HG02885 (cell line): ENCODE results near the gene WDSUB1.

Experiments
- ATAC-seq: cut with Tn5 transposase; IDR thresholded peaks from one replicate; pipeline ENCODE4 v1.9.1; 2021; ENCODE audit warnings: mild to moderate bottlenecking; ENCODE audit not compliant: unreplicated experiment, poor library complexity

WDSUB1 gene, protein sequence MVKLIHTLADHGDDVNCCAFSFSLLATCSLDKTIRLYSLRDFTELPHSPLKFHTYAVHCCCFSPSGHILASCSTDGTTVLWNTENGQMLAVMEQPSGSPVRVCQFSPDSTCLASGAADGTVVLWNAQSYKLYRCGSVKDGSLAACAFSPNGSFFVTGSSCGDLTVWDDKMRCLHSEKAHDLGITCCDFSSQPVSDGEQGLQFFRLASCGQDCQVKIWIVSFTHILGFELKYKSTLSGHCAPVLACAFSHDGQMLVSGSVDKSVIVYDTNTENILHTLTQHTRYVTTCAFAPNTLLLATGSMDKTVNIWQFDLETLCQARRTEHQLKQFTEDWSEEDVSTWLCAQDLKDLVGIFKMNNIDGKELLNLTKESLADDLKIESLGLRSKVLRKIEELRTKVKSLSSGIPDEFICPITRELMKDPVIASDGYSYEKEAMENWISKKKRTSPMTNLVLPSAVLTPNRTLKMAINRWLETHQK

DNA sequence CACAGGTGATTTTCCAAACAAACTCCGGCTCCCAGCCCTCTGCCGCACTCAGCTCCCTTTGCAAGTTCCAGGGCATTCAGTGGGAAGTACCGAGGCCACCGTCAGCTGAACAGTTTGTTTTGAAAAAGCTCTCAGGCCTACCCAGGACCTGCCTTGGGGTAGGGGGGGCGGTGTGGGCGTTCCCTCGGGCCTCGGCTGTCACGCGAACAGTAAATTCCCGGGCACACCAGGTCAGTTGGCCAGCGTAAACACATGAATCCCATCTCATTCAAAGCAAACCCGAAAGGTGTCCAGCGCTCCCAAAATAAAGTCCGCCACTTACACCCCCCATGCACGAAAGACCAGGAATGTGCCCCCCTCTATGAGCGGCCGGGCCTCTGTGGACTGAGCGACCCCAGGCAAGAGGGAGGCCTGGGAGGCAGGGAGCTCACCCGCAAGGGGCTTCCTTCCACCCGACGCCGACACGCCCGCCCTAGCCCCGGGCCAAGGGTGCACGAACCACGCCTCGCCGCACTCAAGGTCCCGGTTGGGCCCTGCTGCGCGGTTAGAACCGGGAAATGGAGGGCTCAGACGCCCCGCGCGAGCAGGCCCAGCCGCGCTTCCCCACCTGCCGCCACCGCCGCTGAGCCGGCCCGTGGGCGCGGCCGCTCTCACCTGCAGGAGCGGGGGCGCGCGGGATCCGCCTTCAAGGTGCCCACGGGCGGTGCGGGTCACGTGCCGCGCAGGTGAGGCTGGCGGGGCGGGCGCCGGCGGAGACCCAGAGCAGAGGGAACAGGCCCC is at the start of gene WDSUB1:
WDSUB1 (minus strand) TSS at position 775 of the 780 bp plus-strand sequence. CDS start 3,634 bp downstream, outside the sequence.
- ATAC-seq = peak; percentile 38

DNA sequence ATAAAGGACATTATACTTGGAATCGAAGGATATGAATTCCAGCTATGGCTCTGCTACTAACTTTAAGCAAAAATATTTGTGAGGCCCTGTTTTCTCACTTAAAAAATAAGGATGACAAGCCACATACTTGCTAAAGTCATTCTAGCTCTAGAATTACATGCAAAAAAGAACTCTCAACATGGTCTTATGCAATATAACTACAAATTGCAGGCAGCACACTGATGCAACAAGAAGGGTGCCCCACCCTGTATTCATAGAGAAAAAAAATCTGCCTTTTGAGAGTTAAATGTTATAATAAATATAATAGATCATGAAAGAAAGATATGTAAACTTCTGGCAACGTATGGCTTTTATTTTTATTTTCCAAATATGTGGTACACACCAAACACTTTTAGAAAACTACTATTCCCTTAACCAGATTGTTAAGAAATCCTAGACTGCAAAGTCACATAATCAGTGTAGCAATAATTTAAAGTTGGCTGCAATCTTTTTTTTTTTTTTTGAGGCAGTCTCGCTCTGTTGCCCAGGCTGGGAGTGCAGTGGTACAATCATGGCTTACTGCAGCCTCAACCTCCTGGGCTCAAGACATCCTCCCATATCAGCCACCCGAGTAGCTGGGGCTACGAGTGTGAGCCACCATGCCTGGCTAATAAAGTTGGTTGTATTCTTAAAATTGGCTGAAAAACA is 40.2 kb upstream of the WDSUB1 start:
- ATAC-seq = no peak

DNA sequence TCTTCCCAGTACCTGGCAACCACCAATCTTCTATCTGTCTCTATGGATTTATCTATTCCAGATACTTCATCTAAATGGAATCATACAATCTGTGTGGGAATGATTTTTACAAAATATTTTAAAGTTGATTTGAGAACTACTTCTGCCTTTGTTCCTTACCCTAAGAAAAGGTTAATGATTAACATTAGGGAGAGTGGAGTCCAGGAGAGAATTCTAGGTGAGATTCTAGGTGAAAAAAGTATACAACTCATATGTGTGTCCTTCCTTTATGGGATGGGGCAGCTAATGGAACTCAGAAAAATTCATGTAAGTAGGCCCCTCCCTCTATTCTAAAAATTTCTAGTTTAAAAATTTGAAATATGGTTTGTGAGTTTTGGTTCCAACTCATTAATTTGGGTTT is 35.9 kb upstream of the WDSUB1 start:
- ATAC-seq = no peak

DNA sequence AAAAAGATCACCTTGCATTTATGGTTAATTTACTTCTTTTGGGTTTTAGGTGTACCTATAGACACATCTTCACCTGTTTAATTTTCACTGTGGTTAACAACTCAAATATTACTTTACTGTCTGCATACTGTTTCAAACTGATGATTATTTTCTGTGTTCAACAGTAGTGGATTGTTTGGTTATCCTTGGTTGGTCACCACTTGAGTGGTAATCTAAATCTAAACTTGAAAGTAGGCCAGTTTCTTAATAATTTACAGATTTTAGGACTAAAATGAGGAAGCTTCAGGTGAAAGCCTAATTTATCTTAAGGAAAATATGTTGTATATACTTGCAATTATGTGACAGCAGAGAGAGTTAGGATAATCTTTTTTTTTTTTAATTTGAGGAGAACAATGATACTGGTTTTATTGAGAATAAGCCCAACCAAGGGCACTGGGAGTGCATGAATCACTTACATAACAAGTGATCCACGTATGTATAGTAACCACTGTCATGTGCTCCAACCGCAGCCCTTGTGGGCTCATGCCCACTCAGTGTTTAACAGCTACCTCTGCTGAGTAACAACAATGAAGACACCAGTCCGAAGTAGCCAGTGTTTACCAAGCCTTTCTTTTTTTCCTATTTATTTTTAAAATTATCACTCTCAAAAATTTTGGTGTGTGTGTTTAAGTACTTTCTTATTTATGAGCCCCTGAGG is 31.0 kb upstream of the WDSUB1 start:
- no peak for ATAC-seq

DNA sequence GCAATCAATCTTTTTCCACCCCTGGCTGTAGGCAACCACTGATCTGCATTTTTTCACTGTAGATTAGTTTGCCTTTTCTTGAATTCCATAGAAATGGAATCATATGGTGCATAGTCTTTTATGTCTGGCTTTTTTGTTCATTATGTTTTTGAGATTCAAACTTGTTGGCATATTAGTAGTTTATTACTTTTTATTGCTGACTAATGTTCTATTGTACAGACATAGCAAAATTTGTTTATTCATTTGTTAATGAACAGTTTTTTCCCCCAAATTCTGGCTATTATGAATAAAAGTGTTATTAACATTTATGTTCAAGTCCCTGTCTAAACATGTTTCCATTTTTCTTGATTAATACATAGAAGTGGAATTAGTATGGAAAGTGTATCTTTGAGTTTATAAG is 21.4 kb upstream of the WDSUB1 start:
- ATAC-seq = no peak

DNA sequence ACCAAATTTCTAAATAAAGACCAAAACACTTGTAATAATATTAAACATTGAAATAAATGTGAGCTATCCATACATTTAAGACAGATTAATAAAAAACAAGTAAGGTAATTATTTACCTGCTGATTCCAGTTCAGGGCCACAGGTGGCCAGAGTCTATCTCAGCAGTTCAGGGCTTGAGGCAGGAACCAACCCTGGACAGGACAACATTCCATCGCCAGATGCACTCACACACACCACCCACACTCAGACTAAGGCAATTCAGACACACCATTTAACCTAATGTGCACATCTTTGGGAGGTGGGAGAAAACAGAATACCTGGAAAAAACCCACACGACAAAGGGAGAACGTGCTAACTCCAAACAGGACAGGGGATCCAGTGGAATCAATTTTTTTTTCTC is 14.1 kb upstream of the WDSUB1 start:
- ATAC-seq = no peak

DNA sequence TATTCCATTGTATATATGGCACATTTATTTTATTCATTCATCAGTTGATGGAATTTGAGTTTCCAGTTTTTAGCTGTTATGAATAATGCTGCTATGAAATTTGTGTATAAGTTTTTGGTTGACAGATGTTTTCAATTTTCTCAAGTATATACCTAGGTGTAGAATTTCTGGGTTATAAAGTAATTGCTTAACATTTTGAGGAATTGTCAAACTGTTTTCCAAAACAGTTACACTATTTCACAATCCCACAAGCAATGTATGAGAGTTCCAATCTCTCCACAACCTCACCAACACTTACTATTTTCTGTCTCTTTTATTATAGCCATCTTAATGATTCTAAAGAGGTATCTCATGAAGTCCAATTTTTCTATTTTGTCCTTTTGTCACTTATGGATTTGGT is 12.5 kb upstream of the WDSUB1 start:
- no peak for ATAC-seq

DNA sequence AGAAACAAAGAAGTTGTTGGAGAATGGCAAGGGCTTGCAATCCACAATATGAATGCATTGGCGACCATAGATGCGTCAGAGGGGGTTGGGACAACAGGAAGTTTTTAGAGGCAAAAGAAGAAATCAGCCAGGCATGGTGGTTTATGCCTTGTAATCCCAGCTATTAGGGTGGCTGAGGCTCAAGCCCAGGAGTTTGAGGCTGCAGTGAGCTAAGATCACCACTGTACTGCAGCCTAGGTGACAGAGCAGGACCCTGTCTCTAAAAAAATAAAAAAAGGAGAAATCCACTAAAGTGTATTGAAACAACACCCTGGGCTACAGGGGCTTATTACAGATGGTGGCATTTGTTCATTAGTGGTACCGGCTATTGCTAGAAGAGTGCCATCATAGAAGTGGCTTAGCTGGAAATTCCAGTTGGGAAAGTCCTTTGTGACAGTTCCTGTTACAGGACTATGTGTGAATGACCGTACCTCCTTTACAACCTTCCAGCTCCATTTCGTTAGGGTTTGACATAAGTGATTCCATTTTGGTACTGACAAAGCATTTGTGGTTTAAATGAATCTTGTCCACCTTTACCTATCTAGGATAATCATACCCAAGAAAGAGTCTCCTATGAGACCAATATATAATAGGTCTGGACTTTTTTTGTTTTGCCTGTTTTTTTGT is 10.7 kb upstream of the WDSUB1 start:
- no peak for ATAC-seq

DNA sequence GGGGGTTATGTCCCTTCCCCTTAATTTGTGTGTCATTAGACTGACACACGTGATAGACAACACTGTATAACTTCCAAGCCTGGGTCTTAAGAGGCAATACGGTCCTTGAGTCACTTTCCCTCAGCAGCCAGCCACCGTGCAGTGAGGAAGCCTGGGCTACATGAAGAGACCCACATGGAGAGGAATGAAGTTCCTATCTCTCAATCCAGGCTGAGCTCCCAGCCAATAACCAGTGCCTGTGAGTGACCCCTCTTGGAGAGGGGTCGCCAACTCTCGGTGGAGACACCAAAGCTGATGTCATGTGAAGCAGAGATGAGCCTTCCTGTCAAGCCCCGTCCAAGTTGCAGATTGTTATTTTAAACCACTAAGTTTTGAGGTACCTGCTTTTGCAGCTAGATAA is 5.7 kb upstream of the WDSUB1 start:
- ATAC-seq = no peak

DNA sequence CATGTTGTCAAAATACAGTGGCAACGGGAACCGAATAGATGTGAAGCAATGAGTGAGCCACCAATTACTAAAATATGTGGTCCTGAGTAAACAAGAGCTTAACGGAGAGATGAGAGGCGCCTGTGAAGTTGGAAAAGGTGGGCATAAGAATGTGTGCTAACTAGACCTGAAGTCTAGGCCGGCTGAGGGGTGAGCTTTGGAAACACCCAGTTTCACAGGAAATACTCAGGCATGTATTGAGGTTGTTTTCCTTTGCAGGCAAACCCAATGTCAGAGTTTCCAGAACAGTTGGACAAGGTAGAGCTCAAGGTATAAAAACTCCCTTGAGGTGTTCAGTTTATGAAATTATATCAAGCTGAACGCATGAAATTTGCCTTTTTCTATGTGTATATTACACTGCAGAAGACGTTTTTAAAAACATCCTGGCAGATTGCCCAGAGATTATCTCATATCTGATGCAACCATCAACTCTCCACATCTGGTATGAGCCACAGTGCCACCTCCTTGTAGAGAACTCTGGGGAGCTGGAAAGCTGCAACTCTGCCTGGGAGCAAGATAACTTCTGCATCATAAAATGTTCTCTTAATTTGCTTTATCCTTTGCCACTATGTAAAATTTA is 3.9 kb upstream of the WDSUB1 start:
- no peak for ATAC-seq

DNA sequence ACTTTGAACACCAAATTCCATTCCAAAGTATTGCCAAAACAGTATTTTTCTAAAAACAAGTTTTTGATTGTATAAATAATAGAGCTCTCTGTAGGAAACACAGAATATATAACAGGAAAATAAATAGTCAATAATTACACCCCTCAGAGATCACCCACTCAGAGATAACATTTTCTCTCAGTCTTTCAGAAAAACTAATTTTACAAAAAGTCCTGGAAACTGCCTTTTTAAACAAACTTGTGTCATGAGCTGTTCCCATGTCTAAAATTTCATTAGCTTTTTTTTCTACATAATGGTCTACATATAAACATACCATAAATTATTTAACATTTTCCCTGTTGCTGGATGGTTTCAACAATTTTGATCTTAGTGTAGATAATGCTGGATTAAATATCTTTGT is 1.2 kb upstream of the WDSUB1 start:
- no peak for ATAC-seq

DNA sequence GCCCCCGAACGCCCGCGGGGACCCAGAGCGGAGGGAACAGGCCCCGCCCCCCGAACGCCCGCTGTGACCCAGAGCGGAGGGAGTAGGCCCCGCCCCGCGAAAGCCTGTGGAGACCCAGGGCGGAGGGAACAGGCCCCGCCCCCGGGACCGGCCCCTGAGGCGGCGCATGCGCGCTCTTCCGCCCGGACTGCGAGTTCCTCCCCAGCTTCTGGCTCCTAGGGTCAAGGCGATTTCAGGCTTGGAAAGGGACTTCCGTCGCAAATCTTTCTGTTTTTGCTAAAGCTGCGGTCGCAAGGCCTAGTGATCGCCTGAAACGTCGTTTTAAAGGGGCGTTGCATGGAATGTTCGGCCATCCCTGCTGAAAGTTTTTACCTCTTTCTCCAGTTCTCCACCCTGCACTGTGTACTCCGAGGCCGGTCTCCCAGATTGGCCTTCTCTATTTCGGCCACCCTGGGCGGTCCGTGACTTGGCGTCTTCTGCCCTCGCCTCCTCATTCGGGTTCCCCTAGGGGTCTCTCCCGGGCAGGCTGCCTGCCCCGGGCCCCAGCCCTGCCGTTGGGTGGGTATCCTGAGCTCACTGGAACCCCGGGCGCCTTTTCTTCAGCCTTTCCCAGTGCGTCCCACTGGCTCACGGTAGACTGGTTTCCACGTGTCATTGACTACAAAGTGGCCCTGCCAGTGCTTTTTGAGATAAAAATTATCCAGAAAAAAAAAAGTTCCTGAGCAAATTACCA is 372 bp upstream of the WDSUB1 start:
- peak; percentile 90 for ATAC-seq

DNA sequence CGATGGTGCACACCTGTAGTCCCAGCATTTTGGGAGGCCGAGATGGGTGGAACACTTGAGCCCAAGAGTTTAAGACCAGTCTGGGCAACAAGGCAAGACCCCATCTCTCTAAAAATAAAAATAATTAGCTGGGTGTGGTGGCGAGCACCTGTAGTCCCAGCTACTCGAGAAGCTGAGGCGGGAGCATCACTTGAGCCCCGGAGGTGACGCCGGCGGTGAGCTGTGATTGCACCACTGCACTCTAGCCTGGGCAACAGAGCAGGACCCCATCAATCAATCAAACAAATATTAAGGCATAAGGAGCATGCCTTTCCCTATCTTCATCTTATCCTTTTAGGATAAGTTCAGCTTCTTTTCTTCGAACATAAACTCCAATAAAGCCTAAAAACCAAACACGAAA is 1.1 kb downstream of the WDSUB1 start:
- no peak for ATAC-seq

DNA sequence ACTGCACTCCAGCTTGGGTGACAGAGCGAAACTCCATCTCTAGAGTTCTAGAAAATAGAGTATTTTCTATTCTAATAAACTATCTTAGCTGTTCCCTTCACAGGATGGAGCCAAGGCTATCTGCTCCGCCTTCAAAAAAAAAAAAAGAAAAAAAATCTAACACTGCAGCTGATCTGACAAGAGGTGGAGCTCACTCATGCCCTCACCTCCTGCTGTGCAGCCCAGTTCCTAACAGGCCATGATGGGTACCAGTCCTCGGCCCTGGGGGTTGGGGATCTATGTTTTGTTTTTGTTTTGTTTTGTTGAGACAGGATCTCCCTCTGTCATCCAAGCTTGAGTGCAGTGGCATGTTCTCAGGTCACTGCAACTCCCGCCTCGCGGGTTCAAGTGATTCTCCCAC is 3.0 kb downstream of the WDSUB1 start:
- no peak for ATAC-seq

DNA sequence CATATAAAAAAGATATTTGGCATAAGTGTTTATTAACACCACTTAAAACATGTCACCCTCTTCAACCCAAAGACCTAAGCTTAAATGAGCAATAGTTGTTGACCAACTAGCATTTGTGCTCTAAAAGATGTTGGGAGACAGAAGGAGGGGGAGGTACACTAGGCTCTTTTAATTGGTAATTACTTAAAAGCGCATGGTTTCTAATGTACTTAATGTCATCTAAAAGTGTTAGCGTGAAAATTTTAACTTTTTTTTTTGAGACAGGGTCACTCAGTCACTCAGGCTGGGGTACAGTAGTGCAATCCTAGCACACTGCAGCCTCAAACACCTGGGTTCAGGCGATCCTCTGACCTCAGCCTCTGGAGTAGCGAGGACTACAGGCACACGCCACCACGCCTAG is 5.5 kb downstream of the WDSUB1 start:
- no peak for ATAC-seq

DNA sequence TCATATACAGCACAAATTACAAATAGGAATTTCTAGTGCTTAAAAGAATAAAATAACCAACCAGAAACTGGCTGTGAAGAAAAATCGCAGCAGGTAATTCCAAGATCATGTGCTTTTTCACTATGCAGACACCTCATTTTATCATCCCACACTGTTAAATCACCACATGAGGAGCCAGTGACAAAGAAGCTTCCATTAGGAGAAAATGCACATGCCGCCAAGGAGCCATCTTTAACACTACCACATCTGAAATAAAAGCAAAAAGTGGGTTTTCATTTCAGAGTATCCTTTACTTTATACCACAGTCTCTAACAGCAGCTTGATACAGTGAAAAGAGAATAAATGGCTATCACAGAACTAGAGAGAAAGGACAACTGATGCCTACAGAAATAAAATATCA is 6.8 kb downstream of the WDSUB1 start:
- no peak for ATAC-seq

DNA sequence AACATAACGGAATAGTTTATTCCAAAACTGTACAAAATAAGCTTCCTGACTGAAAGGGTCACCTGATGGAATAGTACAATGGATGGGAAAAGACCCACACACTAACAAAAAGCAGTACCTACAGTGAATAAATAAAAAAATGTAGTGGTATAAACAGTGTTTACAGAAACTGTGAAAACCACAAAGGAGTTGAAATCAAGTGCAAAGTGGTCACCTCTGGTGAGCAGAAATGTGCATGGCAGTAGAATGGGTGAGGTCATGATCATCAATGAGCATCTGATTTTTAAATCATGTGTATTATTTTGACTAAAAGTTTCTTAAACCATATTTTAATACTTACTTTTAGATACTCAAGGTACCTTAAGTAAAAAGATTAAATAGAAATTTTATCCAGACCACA is 11.4 kb downstream of the WDSUB1 start:
- no peak for ATAC-seq

DNA sequence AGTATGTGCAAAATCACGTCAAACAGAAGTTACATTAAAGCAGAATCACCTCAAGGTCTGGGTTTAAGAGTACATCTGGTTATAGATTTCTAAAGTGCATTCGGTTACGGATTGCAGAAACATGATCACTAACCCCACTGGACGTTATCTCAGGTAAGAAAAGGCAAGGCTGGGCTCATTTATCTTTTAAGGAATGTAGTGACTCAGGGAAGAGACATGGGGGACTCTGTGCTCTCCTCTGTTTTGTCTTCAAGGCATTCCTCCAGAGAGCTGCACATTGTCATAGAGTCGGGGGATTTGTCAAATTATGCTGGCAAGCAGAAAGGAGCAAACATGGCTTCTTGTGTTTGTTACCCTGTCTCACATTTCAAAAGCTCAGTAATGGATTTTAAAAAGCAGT is 14.3 kb downstream of the WDSUB1 start:
- no peak for ATAC-seq
